Measurements from ENCODE around the gene MUSK. TPM values are rescaled to one million over a fixed set of nuclear protein-coding genes. Genes with fewer than 3 reads are reported as not detected.

MUSK gene
- not detected for polyA plus RNA-seq (2013, experiment 1 of 2)
- not detected for polyA plus RNA-seq (2013, experiment 2 of 2)

GRCh38 chr9:110668570-110669167 is at the start of gene MUSK:
Gene MUSK, plus strand, starts transcription at chr9:110668791. Its CDS starts 114 bp downstream, at chr9:110668905.
- H3K4me1 ChIP-seq (ENCODE audit: insufficient read depth, low read length): no peaks in the 10 kb centered on the region
- H3K9ac ChIP-seq (ENCODE audit: low read depth, low read length): no peak within 1 kb of the TSS
- H3K27me3 ChIP-seq (ENCODE audit: insufficient read depth, low read length): no peaks in the 10 kb centered on the region
- H3K36me3 ChIP-seq (ENCODE audit: insufficient read depth, low read length): no peaks in the 10 kb centered on the region
- WGBS: 96% methylated on average over 8 of the region's 8 CpGs
- no peak within 1 kb of the TSS for H3K4me3 ChIP-seq (ENCODE audit: low read length)
- no peaks in the 10 kb centered on the region for H3K9me3 ChIP-seq (ENCODE audit: insufficient read depth, low read depth, low read length)
- no peak within 1 kb of the TSS for H3K27ac ChIP-seq (ENCODE audit: low read depth, low read length)

DNA sequence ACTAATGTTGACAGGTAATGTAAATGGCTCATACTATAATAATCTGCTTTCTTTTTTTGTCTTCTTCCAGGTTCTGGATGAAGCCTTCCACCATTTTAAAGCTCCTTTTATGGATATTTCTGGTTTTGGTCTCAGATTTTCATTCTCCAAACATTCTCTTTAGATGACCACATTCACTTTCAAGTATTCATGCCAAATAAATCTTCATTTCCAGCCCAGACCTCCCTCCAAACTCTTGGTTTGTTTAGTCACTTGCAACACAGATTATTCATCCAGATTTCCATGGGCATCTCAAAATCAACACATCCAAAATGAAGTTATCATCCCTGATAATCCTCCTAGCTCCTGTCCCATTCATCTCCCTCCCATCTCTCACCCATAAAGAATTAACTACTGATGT is 48.8 kb upstream of the MUSK start:
- Histone ChIP-seq H3K4me3 (ENCODE audit: low read length) (no peak overlapping the region), H3K27ac (ENCODE audit: low read depth, low read length) (no peak overlapping the region), H3K27me3 (ENCODE audit: insufficient read depth, low read length) (no peaks in the 10 kb centered on the region), H3K36me3 (ENCODE audit: insufficient read depth, low read length) (no peaks in the 10 kb centered on the region), H3K9ac (ENCODE audit: low read depth, low read length) (no peak overlapping the region), H3K9me3 (ENCODE audit: insufficient read depth, low read depth, low read length) (no peaks in the 10 kb centered on the region), H3K4me1 (ENCODE audit: insufficient read depth, low read length) (peaks cover 5% of the 10 kb centered on the region; the same call in 1 of the 2 replicates)

DNA sequence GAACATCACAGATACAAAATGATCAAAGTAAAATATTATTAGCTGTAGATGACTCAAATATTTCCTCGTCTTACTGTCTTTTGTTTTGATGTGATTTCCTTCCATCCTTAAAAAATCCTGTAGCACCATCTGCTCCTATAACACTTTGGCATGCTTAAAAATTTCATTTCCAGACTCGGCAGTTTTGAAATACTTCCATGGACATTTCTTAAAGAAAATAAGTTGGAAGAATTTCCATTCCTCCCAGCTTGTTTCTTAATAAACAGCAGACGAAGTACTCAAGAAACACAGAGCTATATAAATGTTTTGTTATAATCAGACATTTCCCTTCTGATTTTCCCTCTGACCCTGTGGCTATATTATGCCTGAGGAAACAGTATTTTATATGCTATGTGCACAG is 47.9 kb upstream of the MUSK start:
- Histone ChIP-seq H3K9ac (ENCODE audit: low read depth, low read length) (no peak overlapping the region), H3K4me1 (ENCODE audit: insufficient read depth, low read length) (peaks cover 5% of the 10 kb centered on the region; the same call in 1 of the 2 replicates), H3K9me3 (ENCODE audit: insufficient read depth, low read depth, low read length) (no peaks in the 10 kb centered on the region), H3K36me3 (ENCODE audit: insufficient read depth, low read length) (no peaks in the 10 kb centered on the region), H3K27ac (ENCODE audit: low read depth, low read length) (no peak overlapping the region), H3K27me3 (ENCODE audit: insufficient read depth, low read length) (no peaks in the 10 kb centered on the region), H3K4me3 (ENCODE audit: low read length) (no peak overlapping the region)
- 87% methylated on average over 3 of the region's 3 CpGs for WGBS

- Histone ChIP-seq H3K4me1 (ENCODE audit: insufficient read depth, low read length) (peaks cover 5% of the 10 kb centered on the region; the same call in 1 of the 2 replicates), H3K27ac (ENCODE audit: low read depth, low read length) (no peak overlapping the region), H3K36me3 (ENCODE audit: insufficient read depth, low read length) (no peaks in the 10 kb centered on the region), H3K4me3 (ENCODE audit: low read length) (no peak overlapping the region), H3K27me3 (ENCODE audit: insufficient read depth, low read length) (no peaks in the 10 kb centered on the region), H3K9me3 (ENCODE audit: insufficient read depth, low read depth, low read length) (no peaks in the 10 kb centered on the region), H3K9ac (ENCODE audit: low read depth, low read length) (no peak overlapping the region)
- WGBS: 90% methylated on average over 2 of the region's 2 CpGs
Measured at GRCh38 chr9:110622368-110622767, 46.2 kb upstream of the MUSK start.

DNA sequence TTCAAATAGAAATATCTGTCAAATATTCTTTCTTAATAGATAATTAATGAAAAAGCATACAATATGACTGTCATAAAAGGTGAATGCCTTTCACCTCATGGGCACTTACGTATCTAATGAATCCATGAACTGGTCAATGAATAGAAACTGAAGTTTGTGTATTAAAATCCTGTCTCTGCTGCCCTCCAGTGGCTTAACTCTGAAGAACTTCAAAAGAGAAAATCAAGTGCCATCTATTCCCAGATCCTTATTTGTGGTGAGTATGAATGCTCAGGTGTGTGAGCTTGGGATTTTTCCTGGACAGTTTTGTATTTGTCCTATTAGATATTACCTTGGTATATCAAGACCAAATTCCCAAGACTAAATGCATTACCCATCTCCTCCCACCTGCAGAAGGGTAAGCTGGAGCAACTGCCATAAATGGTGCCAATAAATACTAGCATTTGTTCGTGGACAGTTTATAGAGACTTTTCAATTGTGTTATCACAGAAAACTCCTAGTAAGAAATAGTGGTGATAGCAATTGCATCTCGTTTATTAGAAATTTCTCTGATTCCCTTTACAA is 45.0 kb upstream of the MUSK start:
- H3K4me1 ChIP-seq (ENCODE audit: insufficient read depth, low read length): peaks cover 4% of the 10 kb centered on the region; the same call in 1 of the 2 replicates
- 48% methylated on average over 3 of the region's 3 CpGs for WGBS

GRCh38 chr9:110626101-110626829 is 42.3 kb upstream of the MUSK start:
- Histone ChIP-seq H3K4me3 (ENCODE audit: low read length) (no peak overlapping the region), H3K27me3 (ENCODE audit: insufficient read depth, low read length) (no peaks in the 10 kb centered on the region), H3K36me3 (ENCODE audit: insufficient read depth, low read length) (no peaks in the 10 kb centered on the region), H3K9ac (ENCODE audit: low read depth, low read length) (no peak overlapping the region), H3K4me1 (ENCODE audit: insufficient read depth, low read length) (peaks cover 4% of the 10 kb centered on the region; the same call in 1 of the 2 replicates), H3K27ac (ENCODE audit: low read depth, low read length) (no peak overlapping the region), H3K9me3 (ENCODE audit: insufficient read depth, low read depth, low read length) (no peaks in the 10 kb centered on the region)
- WGBS: 81% methylated on average over 9 of the region's 9 CpGs

More for the DNA sequence above, 45.0 kb upstream of the MUSK start:
- Histone ChIP-seq H3K27ac (ENCODE audit: low read depth, low read length) (no peak overlapping the region), H3K9ac (ENCODE audit: low read depth, low read length) (no peak overlapping the region), H3K36me3 (ENCODE audit: insufficient read depth, low read length) (no peaks in the 10 kb centered on the region), H3K4me3 (ENCODE audit: low read length) (no peak overlapping the region), H3K27me3 (ENCODE audit: insufficient read depth, low read length) (no peaks in the 10 kb centered on the region), H3K9me3 (ENCODE audit: insufficient read depth, low read depth, low read length) (no peaks in the 10 kb centered on the region)

DNA sequence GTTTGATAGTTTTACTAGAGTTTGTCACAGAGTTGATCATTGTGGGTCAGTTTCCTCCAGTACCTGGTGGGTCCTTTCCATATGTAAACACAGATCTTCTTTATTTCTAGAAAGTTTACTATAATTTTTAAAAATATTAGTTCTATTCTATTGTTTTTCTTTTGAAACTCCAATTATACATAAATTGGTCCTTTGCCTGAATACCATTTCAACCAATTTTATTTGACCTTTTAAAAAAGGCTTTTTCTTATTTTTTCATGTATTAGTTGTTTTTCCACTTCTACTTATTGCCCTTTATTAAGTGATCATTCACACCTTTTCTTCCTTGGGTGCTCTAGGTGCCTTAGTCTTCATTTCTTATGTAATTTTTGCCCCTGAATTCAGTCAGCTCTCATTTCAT is 33.0 kb upstream of the MUSK start:
- Histone ChIP-seq H3K9me3 (ENCODE audit: insufficient read depth, low read depth, low read length) (peaks cover 23% of the 10 kb centered on the region), H3K4me3 (ENCODE audit: low read length) (no peak overlapping the region), H3K27ac (ENCODE audit: low read depth, low read length) (no peak overlapping the region), H3K4me1 (ENCODE audit: insufficient read depth, low read length) (no peaks in the 10 kb centered on the region), H3K27me3 (ENCODE audit: insufficient read depth, low read length) (no peaks in the 10 kb centered on the region), H3K36me3 (ENCODE audit: insufficient read depth, low read length) (no peaks in the 10 kb centered on the region), H3K9ac (ENCODE audit: low read depth, low read length) (no peak overlapping the region)

GRCh38 chr9:110638381-110638954 is 30.1 kb upstream of the MUSK start:
- peaks cover 23% of the 10 kb centered on the region for H3K9me3 ChIP-seq (ENCODE audit: insufficient read depth, low read depth, low read length)
- no CpG with 5 or more reads among the region's 4 CpGs for WGBS
- no peaks in the 10 kb centered on the region for H3K4me1 ChIP-seq (ENCODE audit: insufficient read depth, low read length)
- H3K4me3 ChIP-seq (ENCODE audit: low read length): no peak overlapping the region
- no peaks in the 10 kb centered on the region for H3K36me3 ChIP-seq (ENCODE audit: insufficient read depth, low read length)
- no peak overlapping the region for H3K27ac ChIP-seq (ENCODE audit: low read depth, low read length)
- H3K9ac ChIP-seq (ENCODE audit: low read depth, low read length): no peak overlapping the region
- no peaks in the 10 kb centered on the region for H3K27me3 ChIP-seq (ENCODE audit: insufficient read depth, low read length)

DNA sequence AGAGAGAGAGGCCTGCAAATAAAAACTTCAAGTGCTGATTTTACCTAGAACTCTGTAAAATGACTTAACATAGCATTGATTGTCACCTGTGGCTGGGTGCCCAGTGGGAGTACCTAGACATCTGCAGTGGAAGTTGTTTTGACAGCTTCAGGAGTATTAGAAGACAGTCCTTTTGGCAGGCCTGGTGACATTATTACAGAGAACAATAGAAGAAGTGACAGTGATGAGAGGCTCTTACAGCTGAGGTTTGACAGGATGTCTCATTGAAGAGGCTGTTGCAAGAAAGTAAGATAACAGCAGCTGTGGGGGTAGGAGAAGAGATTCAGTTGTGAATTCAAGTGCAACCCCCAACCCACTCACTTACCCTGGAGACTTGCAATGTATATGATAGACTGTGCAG is 27.9 kb upstream of the MUSK start:
- H3K36me3 ChIP-seq (ENCODE audit: insufficient read depth, low read length): no peaks in the 10 kb centered on the region
- H3K9ac ChIP-seq (ENCODE audit: low read depth, low read length): no peak overlapping the region
- peaks cover 6% of the 10 kb centered on the region; the same call in 1 of the 2 replicates for H3K9me3 ChIP-seq (ENCODE audit: insufficient read depth, low read depth, low read length)
- no peaks in the 10 kb centered on the region for H3K27me3 ChIP-seq (ENCODE audit: insufficient read depth, low read length)
- no peak overlapping the region for H3K4me3 ChIP-seq (ENCODE audit: low read length)
- no peak overlapping the region for H3K27ac ChIP-seq (ENCODE audit: low read depth, low read length)
- no peaks in the 10 kb centered on the region for H3K4me1 ChIP-seq (ENCODE audit: insufficient read depth, low read length)

DNA sequence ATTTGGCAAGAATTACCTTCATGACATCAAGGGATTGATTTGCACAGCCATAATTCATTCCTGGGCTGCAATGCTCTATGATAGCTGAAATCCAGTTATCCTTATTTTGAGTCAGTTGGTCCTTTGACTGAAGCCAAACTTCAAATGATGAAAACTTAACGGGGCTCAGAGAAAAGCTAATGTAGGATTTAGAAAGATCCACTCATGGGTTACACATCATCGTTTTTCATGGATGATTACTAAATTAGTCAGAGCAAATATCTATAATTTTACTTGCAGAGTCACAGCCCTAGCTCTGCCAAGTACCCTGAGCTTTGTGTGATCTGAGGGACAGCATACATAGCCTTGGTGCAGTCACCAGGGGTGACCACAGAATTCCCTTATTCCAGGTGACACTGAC is 27.3 kb upstream of the MUSK start:
- 92% methylated on average over 2 of the region's 2 CpGs for WGBS
- Histone ChIP-seq H3K4me3 (ENCODE audit: low read length) (no peak overlapping the region), H3K27ac (ENCODE audit: low read depth, low read length) (no peak overlapping the region)

GRCh38 chr9:110648696-110649095 is 19.9 kb upstream of the MUSK start:
- no peaks in the 10 kb centered on the region for H3K9me3 ChIP-seq (ENCODE audit: insufficient read depth, low read depth, low read length)
- no peak overlapping the region for H3K4me3 ChIP-seq (ENCODE audit: low read length)
- no peaks in the 10 kb centered on the region for H3K36me3 ChIP-seq (ENCODE audit: insufficient read depth, low read length)
- H3K4me1 ChIP-seq (ENCODE audit: insufficient read depth, low read length): no peaks in the 10 kb centered on the region
- no peak overlapping the region for H3K27ac ChIP-seq (ENCODE audit: low read depth, low read length)
- no peak overlapping the region for H3K9ac ChIP-seq (ENCODE audit: low read depth, low read length)
- 69% methylated on average over 3 of the region's 4 CpGs for WGBS
- H3K27me3 ChIP-seq (ENCODE audit: insufficient read depth, low read length): no peaks in the 10 kb centered on the region

More for the DNA sequence above, 27.3 kb upstream of the MUSK start:
- Histone ChIP-seq H3K4me1 (ENCODE audit: insufficient read depth, low read length) (no peaks in the 10 kb centered on the region), H3K36me3 (ENCODE audit: insufficient read depth, low read length) (no peaks in the 10 kb centered on the region), H3K9me3 (ENCODE audit: insufficient read depth, low read depth, low read length) (no peaks in the 10 kb centered on the region), H3K27me3 (ENCODE audit: insufficient read depth, low read length) (no peaks in the 10 kb centered on the region), H3K9ac (ENCODE audit: low read depth, low read length) (no peak overlapping the region)
